Kidney (tissue), 14 donors: ENCODE measurements around the gene FHL5. TPM values are rescaled to one million over a fixed set of nuclear protein-coding genes. Genes with fewer than 3 reads are reported as not detected.

ENCODE experiments used
- DNase-seq, 5 donors: peaks; one replicate each; pipeline ENCODE4 v3.0.0-alpha.2; 2013 to 2020
- FAIRE-seq: peaks from 2 replicates; lab custom pipeline; 2012; peaks lifted over from hg19 to GRCh38; lab: Jason Lieb, UNC
- H3K27ac ChIP-seq, 2 donors: one replicate each; pipeline ENCODE4 v1.7.0; 2013; ENCODE audit warnings: low read depth in 2 of 2, low read length in 2 of 2, inconsistent platforms in 1 of 2
- H3K27me3 ChIP-seq: one replicate; pipeline ENCODE4 v1.7.1; 2013; ENCODE audit warnings: low read length, inconsistent platforms; ENCODE audit not compliant: control insufficient read depth, insufficient read depth
- H3K36me3 ChIP-seq, 3 donors: one replicate each; pipeline versions ENCODE4 v1.7.0 to v1.7.1; 2013; ENCODE audit warnings: low read length in 3 of 3, control low read depth in 1 of 3, inconsistent platforms in 1 of 3; ENCODE audit not compliant: insufficient read depth in 3 of 3, control insufficient read depth in 2 of 3
- H3K4me1 ChIP-seq, 3 donors: one replicate each; pipeline versions ENCODE4 v1.7.0 to v1.7.1; 2013; ENCODE audit warnings: low read length in 3 of 3, inconsistent platforms in 1 of 3, low read depth in 1 of 3; ENCODE audit not compliant: control insufficient read depth in 2 of 3, insufficient read depth in 2 of 3
- H3K4me3 ChIP-seq, 3 donors: one replicate each; pipeline versions ENCODE4 v1.7.0 to v1.8.1; 2013; ENCODE audit warnings: low read length in 3 of 3, control low read depth in 1 of 3, inconsistent platforms in 1 of 3
- H3K9ac ChIP-seq, 3 donors: one replicate each; pipeline versions ENCODE4 v1.7.0 to v1.7.1; 2013; ENCODE audit warnings: low read length in 3 of 3, control low read depth in 1 of 3, inconsistent platforms in 1 of 3
- H3K9me3 ChIP-seq, 3 donors: one replicate each; pipeline versions ENCODE4 v1.7.0 to v1.7.1; 2013; ENCODE audit warnings: low read length in 3 of 3, control low read depth in 1 of 3, inconsistent platforms in 1 of 3; ENCODE audit not compliant: control insufficient read depth in 2 of 3, insufficient read depth in 1 of 3
- intact Hi-C: fragments of 100-400 bp; cut with DNase I; formaldehyde crosslinking; loops from one replicate; pipeline ENCODE4 v1.11.1; 2022
- polyA plus RNA-seq: library from polyadenylated mRNA; stranded (reverse); fragments of 350-450 nt; fragmentation: Illumina TruSeq; extraction: RNeasy Lipid Tissue Mini Kit (QIAGEN cat#74804); gene quantifications from one replicate; pipeline ENCODE4 v1.2.3, GENCODE V29; 2014; ENCODE audit warnings: low read depth, low replicate concordance; ENCODE audit not compliant: insufficient read depth
- total RNA-seq: library from RNA; stranded (reverse); fragmentation: NEBNext Ultra II Directional; extraction: Animal tissue kit (Norgen Biotek cat#: 25700); gene quantifications from one replicate; pipeline ENCODE4 v1.2.1, GENCODE V29; 2021
- TF ChIP-seq, protein P1 (sequence below): IDR thresholded peaks from 3 replicates; pipeline ENCODE4 v1.5.1; 2012; ENCODE audit warnings: mild to moderate bottlenecking, moderate library complexity, borderline replicate concordance; ENCODE audit not compliant: insufficient read depth; ENCODE audit errors: extremely low read depth
- donor health status: control.
- donor health status: control.
- donor health status: control.
- donor health status: control.
- donor health status: control.
- donor health status: DM: yes; HTN: yes; CAD: no.
- donor health status: Normal renal cell carcinoma (clear cell type).

Gene FHL5
- total and polyA plus RNA-seq, 2 donors from 2014 or later: 4.3 to 34.5 TPM

DNA sequence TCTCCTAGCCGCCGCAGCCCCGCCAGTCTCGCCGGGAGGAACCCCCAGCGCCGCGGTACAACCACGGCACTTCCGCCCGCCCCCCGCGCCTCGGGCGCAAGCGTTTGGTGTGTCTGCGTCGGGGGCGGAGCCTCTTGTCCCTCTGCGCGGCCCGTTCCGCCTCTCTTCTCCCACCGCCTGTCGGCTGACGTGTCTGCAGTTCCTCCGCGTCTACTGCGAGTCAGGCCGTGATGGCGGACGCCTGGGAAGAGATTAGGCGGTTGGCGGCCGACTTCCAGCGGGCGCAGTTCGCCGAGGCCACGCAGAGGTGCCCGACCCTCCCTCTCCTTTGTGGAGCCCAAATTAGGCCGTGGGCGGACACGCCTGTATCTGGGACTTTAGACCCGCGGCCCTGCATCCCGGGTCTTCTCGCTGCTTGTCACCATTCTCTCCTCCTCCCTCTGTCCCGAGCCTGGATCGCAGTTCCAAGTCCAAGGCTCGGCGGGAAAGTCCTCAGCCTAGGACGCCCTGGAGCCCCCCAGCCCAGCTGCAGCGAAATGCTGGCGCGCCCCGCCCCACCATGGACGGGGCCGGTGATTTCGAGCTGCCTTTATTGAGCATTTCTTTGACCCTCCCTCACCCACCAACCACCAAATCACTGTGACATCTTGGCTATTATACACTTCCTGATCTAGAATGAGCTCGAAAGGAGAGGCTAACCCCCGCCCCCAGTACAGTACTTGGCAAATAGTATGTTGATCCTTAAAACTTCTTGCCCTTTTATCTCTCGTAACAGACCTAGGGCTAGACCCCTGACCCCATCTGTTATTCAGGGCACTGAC, 41.1 kb upstream of the FHL5 start, which contains the start of gene UFL1:
Gene UFL1, plus strand, starts transcription at position 163 of the 821 bp plus-strand sequence. Its CDS starts 68 bp downstream, at position 231.
- H3K36me3 ChIP-seq: peaks cover 0 to 2% (median 0%) of the 10 kb centered on the region in 3 donors
- H3K4me1 ChIP-seq: peaks cover 0 to 12% (median 2%) of the 10 kb centered on the region in 3 donors
- peak within 1 kb of the TSS; percentile 93 to 98 for H3K27ac ChIP-seq
- H3K9me3 ChIP-seq: no peaks in the 10 kb centered on the region
- peak within 1 kb of the TSS; percentile 86 to 100 (median 90) for H3K9ac ChIP-seq
- TF ChIP-seq, protein P1, sequence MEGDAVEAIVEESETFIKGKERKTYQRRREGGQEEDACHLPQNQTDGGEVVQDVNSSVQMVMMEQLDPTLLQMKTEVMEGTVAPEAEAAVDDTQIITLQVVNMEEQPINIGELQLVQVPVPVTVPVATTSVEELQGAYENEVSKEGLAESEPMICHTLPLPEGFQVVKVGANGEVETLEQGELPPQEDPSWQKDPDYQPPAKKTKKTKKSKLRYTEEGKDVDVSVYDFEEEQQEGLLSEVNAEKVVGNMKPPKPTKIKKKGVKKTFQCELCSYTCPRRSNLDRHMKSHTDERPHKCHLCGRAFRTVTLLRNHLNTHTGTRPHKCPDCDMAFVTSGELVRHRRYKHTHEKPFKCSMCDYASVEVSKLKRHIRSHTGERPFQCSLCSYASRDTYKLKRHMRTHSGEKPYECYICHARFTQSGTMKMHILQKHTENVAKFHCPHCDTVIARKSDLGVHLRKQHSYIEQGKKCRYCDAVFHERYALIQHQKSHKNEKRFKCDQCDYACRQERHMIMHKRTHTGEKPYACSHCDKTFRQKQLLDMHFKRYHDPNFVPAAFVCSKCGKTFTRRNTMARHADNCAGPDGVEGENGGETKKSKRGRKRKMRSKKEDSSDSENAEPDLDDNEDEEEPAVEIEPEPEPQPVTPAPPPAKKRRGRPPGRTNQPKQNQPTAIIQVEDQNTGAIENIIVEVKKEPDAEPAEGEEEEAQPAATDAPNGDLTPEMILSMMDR: peak; percentile 1
- H3K27me3 ChIP-seq: no peaks in the 10 kb centered on the region
- FAIRE-seq (no peak), DNase-seq (peak; percentile 95 to 98 (median 97))
- peak within 1 kb of the TSS; percentile 96 to 98 (median 97) for H3K4me3 ChIP-seq
- intact Hi-C loops: no loop called here

DNA sequence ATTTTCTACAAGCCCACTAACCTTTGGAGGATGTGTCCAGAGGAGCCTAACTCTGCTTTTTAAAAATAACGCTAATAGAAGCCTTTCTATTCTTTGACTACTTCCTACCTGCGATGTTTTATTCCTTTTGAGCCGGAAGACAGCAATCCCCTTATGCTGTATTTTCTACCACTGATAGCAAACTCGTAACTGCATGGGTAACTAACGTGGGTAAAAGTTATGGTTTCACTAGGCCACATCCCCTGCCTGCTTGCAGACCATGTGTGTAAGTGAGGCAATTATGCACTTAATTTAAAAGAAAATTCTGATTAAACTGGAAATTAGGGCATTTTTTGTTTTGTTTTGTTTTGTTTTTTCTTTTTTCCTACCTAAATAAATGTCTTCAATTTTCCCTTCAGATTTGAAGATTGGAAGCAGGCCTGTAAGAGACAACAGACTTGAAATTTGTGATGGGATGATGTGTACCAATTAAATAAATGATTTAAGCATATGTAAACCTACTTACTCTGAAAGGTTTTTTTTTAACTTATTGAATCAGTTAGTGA, 40.4 kb upstream of the FHL5 start:
- TF ChIP-seq, protein P1: no peak
- Histone ChIP-seq H3K36me3 (peaks cover 0 to 2% (median 0%) of the 10 kb centered on the region in 3 donors), H3K27me3 (no peaks in the 10 kb centered on the region), H3K4me3 (peak overlapping the region; percentile 96 to 98 (median 97)), H3K9me3 (no peaks in the 10 kb centered on the region), H3K9ac (peak overlapping the region; percentile 86 to 100 (median 90)), H3K27ac (peak overlapping the region; percentile 93 to 98), H3K4me1 (peaks cover 0 to 12% (median 2%) of the 10 kb centered on the region in 3 donors)
- FAIRE-seq (peak; percentile 11), DNase-seq (peak in 1 of 5 donors; percentile 51)
- intact Hi-C loops: no loop called here

DNA sequence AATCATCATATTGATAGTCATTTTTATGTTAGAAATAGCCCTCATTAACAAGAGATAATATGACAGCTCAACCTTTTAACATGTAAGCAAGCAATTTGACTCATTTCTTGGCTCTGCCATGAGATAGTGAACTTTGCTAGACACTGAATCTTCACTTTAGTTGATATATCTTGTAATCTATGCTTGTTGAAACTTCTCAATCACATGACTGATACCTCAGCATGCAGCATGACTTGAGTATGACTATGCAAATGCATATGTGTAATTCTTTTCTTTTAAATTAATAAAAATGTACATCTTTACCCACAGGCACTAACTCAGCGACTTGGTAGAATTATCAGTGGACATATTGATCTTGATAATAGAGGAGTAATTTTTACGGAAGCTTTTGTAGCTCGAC, 34.7 kb upstream of the FHL5 start:
- no peaks in the 10 kb centered on the region for H3K27me3 ChIP-seq
- no peak for FAIRE-seq
- intact Hi-C loops: no loop called here
- no peak overlapping the region for H3K4me3 ChIP-seq
- H3K9ac ChIP-seq: no peak overlapping the region
- TF ChIP-seq, protein P1: no peak
- peaks cover 0 to 3% (median 0%) of the 10 kb centered on the region in 3 donors for H3K4me1 ChIP-seq
- H3K27ac ChIP-seq: no peak overlapping the region
- peaks cover 11 to 32% (median 17%) of the 10 kb centered on the region in 3 donors for H3K36me3 ChIP-seq
- DNase-seq: no peak
- H3K9me3 ChIP-seq: no peaks in the 10 kb centered on the region
